Trophoblast cell (in vitro differentiated cells and primary cell): Measurements from ENCODE around the gene MAMDC2.

Experiments
- DNase-seq, 2 donors: peaks; one replicate each; pipeline ENCODE4 v3.0.0-alpha.2; 2016
- H2AFZ ChIP-seq: 2 replicates; pipeline ENCODE4 v1.6.1; 2013; ENCODE audit warnings: low read length, moderate library complexity, mild to moderate bottlenecking; ENCODE audit not compliant: insufficient read depth, poor library complexity
- H2AK5ac ChIP-seq: 2 replicates; pipeline ENCODE4 v1.6.1; 2013; ENCODE audit warnings: mild to moderate bottlenecking, low read length
- H2BK120ac ChIP-seq: 2 replicates; pipeline ENCODE4 v1.6.1; 2013; ENCODE audit warnings: low read length, mild to moderate bottlenecking, moderate library complexity; ENCODE audit not compliant: insufficient read depth, poor library complexity
- H2BK12ac ChIP-seq: 2 replicates; pipeline ENCODE4 v1.6.1; 2013; ENCODE audit warnings: mild to moderate bottlenecking, low read length, moderate library complexity
- H2BK5ac ChIP-seq: 2 replicates; pipeline ENCODE4 v1.6.1; 2013; ENCODE audit warnings: low read length, low read depth, moderate library complexity, mild to moderate bottlenecking; ENCODE audit not compliant: poor library complexity
- H3K14ac ChIP-seq: 2 replicates; pipeline ENCODE4 v1.6.1; 2013; ENCODE audit warnings: mild to moderate bottlenecking, low read length
- H3K18ac ChIP-seq: 2 replicates; pipeline ENCODE4 v1.6.1; 2013; ENCODE audit warnings: mild to moderate bottlenecking, low read length
- H3K23ac ChIP-seq: 2 replicates; pipeline ENCODE4 v1.6.1; 2013; ENCODE audit warnings: low read length
- H3K27ac ChIP-seq: 2 replicates; pipeline ENCODE4 v1.5.1; 2013; ENCODE audit warnings: low read depth, mild to moderate bottlenecking, inconsistent platforms, low read length, moderate library complexity
- H3K27me3 ChIP-seq: 2 replicates; pipeline ENCODE4 v1.6.1; 2013; ENCODE audit warnings: inconsistent platforms, mild to moderate bottlenecking, low read length, moderate library complexity; ENCODE audit not compliant: insufficient read depth
- H3K36me3 ChIP-seq, 2 experiments: 1 replicate in 1 of 2; 2 replicates in 1 of 2; pipeline ENCODE4 v1.6.1; 2013; ENCODE audit warnings: low read length in 2 of 2, mild to moderate bottlenecking in 2 of 2, moderate library complexity in 1 of 2; ENCODE audit not compliant: insufficient read depth in 2 of 2, control insufficient read depth in 1 of 2
- H3K4ac ChIP-seq: 2 replicates; pipeline ENCODE4 v1.6.1; 2013; ENCODE audit warnings: low read depth, mild to moderate bottlenecking, low read length, moderate library complexity
- H3K4me1 ChIP-seq, 2 experiments: 1 replicate in 1 of 2; 2 replicates in 1 of 2; pipeline ENCODE4 v1.6.1; 2013; ENCODE audit warnings: low read length in 2 of 2, mild to moderate bottlenecking in 2 of 2, moderate library complexity in 1 of 2; ENCODE audit not compliant: insufficient read depth in 2 of 2, control insufficient read depth in 1 of 2
- H3K4me2 ChIP-seq: 2 replicates; pipeline ENCODE4 v1.6.1; 2013; ENCODE audit warnings: inconsistent platforms, mild to moderate bottlenecking, low read length, moderate library complexity
- H3K4me3 ChIP-seq: 2 replicates; pipeline ENCODE4 v1.5.1; 2013; ENCODE audit warnings: mild to moderate bottlenecking, low read depth, low read length, inconsistent platforms
- H3K79me1 ChIP-seq: one replicate; pipeline ENCODE4 v1.6.1; 2013; ENCODE audit warnings: low read length
- H3K79me2 ChIP-seq: 2 replicates; pipeline ENCODE4 v1.6.1; 2013; ENCODE audit warnings: low read length, mild to moderate bottlenecking; ENCODE audit not compliant: control insufficient read depth, insufficient read depth, poor library complexity
- H3K9ac ChIP-seq: 2 replicates; pipeline ENCODE4 v1.6.1; 2013; ENCODE audit warnings: mild to moderate bottlenecking, low read length
- H3K9me3 ChIP-seq: 2 replicates; pipeline ENCODE4 v1.6.1; 2013; ENCODE audit warnings: low read depth, mild to moderate bottlenecking, control low read depth, inconsistent platforms, low read length; ENCODE audit not compliant: insufficient read depth
- H4K12ac ChIP-seq: 2 replicates; pipeline ENCODE4 v1.6.1; 2013; ENCODE audit warnings: low read depth, mild to moderate bottlenecking, low read length, moderate library complexity
- H4K8ac ChIP-seq: 2 replicates; pipeline ENCODE4 v1.6.1; 2013; ENCODE audit warnings: low read depth, mild to moderate bottlenecking, low read length, moderate library complexity
- H4K91ac ChIP-seq: one replicate; pipeline ENCODE4 v1.6.1; 2013; ENCODE audit warnings: low read depth, mild to moderate bottlenecking, low read length, moderate library complexity
- WGBS: extraction: QIAGEN DNeasy Blood & Tissue Kit; methylation state at CpG from one replicate; pipeline ENCODE4 v1.1.7; 2013; ENCODE audit warnings: missing lambda C conversion rate; ENCODE audit not compliant: insufficient read length, insufficient coverage; ENCODE audit errors: extremely low coverage; 5-methylcytosine and 5-hydroxymethylcytosine counted together

The MAMDC2 gene

DNA sequence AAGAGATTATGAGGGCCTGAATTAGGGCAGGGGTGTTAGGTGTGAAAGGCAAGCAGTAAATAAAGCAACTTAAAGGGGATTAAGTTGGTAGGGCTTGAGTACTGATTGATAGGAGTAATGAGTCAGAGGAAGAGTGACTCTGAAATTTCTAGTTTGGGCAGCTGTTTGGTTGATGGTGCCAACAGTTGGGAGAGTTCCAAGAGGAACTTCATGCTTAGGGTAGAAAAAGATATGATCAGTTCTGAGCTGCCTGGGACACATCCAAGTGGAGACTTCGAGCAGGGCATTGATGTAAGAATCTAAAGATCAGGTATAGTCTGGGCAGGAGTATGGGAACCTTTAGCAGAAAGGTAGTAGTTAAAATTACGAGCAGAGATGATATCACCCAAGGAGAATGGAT, 10.2 kb downstream of the MAMDC2 start:
- no peaks in the 10 kb centered on the region for H3K9me3 ChIP-seq
- no peak overlapping the region for H2BK5ac ChIP-seq
- DNase-seq = no peak
- H3K79me2 ChIP-seq = no peaks in the 10 kb centered on the region
- H3K4me2 ChIP-seq = no peak overlapping the region
- H3K4me1 ChIP-seq = no peaks in the 10 kb centered on the region
- no CpG with 5 or more reads among the region's 2 CpGs for WGBS
- no peak overlapping the region for H4K8ac ChIP-seq
- H3K36me3 ChIP-seq = peaks cover 0 to 2% of the 10 kb centered on the region in 2 experiments
- no peaks in the 10 kb centered on the region for H3K79me1 ChIP-seq
- no peak overlapping the region for H3K23ac ChIP-seq
- H3K4me3 ChIP-seq = no peak overlapping the region
- no peak overlapping the region for H2BK12ac ChIP-seq
- no peak overlapping the region for H2AK5ac ChIP-seq
- H4K12ac ChIP-seq = no peak overlapping the region
- H3K9ac ChIP-seq = no peak overlapping the region
- H2AFZ ChIP-seq = no peak overlapping the region
- no peak overlapping the region for H3K14ac ChIP-seq
- H3K27ac ChIP-seq = no peak overlapping the region
- no peaks in the 10 kb centered on the region for H3K27me3 ChIP-seq
- H3K18ac ChIP-seq = no peak overlapping the region
- H2BK120ac ChIP-seq = no peak overlapping the region
- no peak overlapping the region for H3K4ac ChIP-seq
- no peak overlapping the region for H4K91ac ChIP-seq

GRCh38 chr9:70054521-70054920, 10.9 kb downstream of the MAMDC2 start:
- Histone ChIP-seq H3K27ac (no peak overlapping the region), H3K4ac (no peak overlapping the region), H2AFZ (no peak overlapping the region), H3K18ac (no peak overlapping the region), H2BK12ac (no peak overlapping the region), H4K12ac (no peak overlapping the region), H2AK5ac (no peak overlapping the region), H3K4me3 (no peak overlapping the region), H3K36me3 (peaks cover 0 to 1% of the 10 kb centered on the region in 2 experiments), H3K79me2 (no peaks in the 10 kb centered on the region), H3K27me3 (no peaks in the 10 kb centered on the region), H4K91ac (no peak overlapping the region), H3K14ac (no peak overlapping the region), H3K79me1 (no peaks in the 10 kb centered on the region), H3K23ac (no peak overlapping the region), H2BK120ac (no peak overlapping the region), H4K8ac (no peak overlapping the region), H3K4me2 (no peak overlapping the region), H3K9ac (no peak overlapping the region), H3K9me3 (no peaks in the 10 kb centered on the region), H2BK5ac (no peak overlapping the region), H3K4me1 (no peaks in the 10 kb centered on the region)
- 100% methylated on average over 1 of the region's 3 CpGs for WGBS
- DNase-seq = no peak

GRCh38 chr9:70055406-70056210, 12.0 kb downstream of the MAMDC2 start:
- no peak overlapping the region for H3K14ac ChIP-seq
- no peak overlapping the region for H2AFZ ChIP-seq
- no peak overlapping the region for H3K18ac ChIP-seq
- no peak overlapping the region for H2BK12ac ChIP-seq
- H2AK5ac ChIP-seq = no peak overlapping the region
- H3K27me3 ChIP-seq = no peaks in the 10 kb centered on the region
- H4K8ac ChIP-seq = no peak overlapping the region
- H3K4me1 ChIP-seq = no peaks in the 10 kb centered on the region
- no peak overlapping the region for H2BK120ac ChIP-seq
- no peaks in the 10 kb centered on the region for H3K36me3 ChIP-seq
- no peak overlapping the region for H4K12ac ChIP-seq
- no peak overlapping the region for H4K91ac ChIP-seq
- no peak overlapping the region for H3K4me3 ChIP-seq
- DNase-seq = no peak
- H3K9me3 ChIP-seq = no peaks in the 10 kb centered on the region
- H3K79me1 ChIP-seq = no peaks in the 10 kb centered on the region
- H3K79me2 ChIP-seq = no peaks in the 10 kb centered on the region
- H2BK5ac ChIP-seq = no peak overlapping the region
- H3K23ac ChIP-seq = no peak overlapping the region
- no peak overlapping the region for H3K9ac ChIP-seq
- no peak overlapping the region for H3K4me2 ChIP-seq
- no CpG with 5 or more reads among the region's 3 CpGs for WGBS
- H3K4ac ChIP-seq = no peak overlapping the region
- H3K27ac ChIP-seq = no peak overlapping the region

GRCh38 chr9:70056211-70056944, 12.7 kb downstream of the MAMDC2 start:
- H2BK120ac ChIP-seq = no peak overlapping the region
- H2BK12ac ChIP-seq = no peak overlapping the region
- WGBS = no CpG with 5 or more reads among the region's 10 CpGs
- H3K4me2 ChIP-seq = no peak overlapping the region
- H3K4me3 ChIP-seq = no peak overlapping the region
- no peak overlapping the region for H2AK5ac ChIP-seq
- H4K12ac ChIP-seq = no peak overlapping the region
- H3K27ac ChIP-seq = no peak overlapping the region
- no peaks in the 10 kb centered on the region for H3K27me3 ChIP-seq
- no peak overlapping the region for H3K9ac ChIP-seq
- no peak overlapping the region for H2BK5ac ChIP-seq
- H4K91ac ChIP-seq = no peak overlapping the region
- H3K36me3 ChIP-seq = no peaks in the 10 kb centered on the region
- H3K23ac ChIP-seq = no peak overlapping the region
- H3K79me2 ChIP-seq = no peaks in the 10 kb centered on the region
- H3K14ac ChIP-seq = no peak overlapping the region
- no peaks in the 10 kb centered on the region for H3K9me3 ChIP-seq
- H3K4me1 ChIP-seq = no peaks in the 10 kb centered on the region
- H3K4ac ChIP-seq = no peak overlapping the region
- no peak overlapping the region for H4K8ac ChIP-seq
- no peak overlapping the region for H3K18ac ChIP-seq
- no peaks in the 10 kb centered on the region for H3K79me1 ChIP-seq
- DNase-seq = no peak
- H2AFZ ChIP-seq = no peak overlapping the region
